ENCODE measurements around the gene FCRLA. TPM values are rescaled to one million over a fixed set of nuclear protein-coding genes. Genes with fewer than 3 reads are reported as not detected.

Gene FCRLA
- total RNA-seq, 4 donors from 2014 or later: 0.62 TPM; not detected in 3

DNA sequence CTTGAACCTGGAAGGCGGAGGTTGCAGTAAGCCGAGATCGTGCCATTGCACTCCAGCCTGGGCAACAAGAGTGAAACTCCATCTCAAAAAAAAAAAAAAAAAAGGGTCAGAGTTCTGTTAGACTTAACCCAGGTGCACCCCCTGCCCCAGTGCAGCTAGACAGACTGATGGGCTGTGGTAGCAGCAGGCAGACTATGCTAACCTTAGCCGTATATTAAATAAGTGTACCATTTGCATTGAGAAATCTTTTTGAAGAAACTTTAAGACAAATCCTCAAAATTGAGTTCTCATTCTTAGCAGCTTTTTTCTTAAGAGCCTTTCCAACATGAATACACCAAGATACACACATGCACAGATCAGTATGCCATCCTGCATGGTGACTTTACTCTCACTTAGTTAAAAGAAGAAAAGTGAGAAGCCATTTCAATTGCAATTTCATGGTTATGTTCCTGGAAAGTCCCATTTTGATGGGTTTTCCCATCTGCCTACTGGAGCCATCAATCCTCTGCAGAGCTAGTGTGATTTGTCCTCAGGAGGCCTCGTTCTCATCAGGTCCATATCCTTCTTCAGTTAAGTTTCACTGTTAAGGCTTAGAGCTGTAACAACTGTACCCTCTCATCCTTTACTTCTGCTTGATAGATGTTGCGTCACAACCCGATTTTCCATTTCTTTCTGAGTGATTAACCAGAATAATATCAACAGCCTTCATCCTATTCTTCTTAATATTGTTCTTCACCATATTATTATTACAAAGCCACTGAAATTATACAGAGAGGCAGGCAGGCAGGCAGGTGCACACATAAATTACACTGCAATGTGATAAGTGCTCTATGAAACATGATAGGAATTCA is 21.6 kb downstream of the FCRLA start:
- intact Hi-C loops (cut with DNase I): no loop called here
- no peak for DNase-seq
- no peaks in the 10 kb centered on the region for H3K9me3 ChIP-seq
- TF ChIP-seq POLR2A (IDR thresholded peaks at IDR 0.05): no peak
- TF ChIP-seq, protein P1, sequence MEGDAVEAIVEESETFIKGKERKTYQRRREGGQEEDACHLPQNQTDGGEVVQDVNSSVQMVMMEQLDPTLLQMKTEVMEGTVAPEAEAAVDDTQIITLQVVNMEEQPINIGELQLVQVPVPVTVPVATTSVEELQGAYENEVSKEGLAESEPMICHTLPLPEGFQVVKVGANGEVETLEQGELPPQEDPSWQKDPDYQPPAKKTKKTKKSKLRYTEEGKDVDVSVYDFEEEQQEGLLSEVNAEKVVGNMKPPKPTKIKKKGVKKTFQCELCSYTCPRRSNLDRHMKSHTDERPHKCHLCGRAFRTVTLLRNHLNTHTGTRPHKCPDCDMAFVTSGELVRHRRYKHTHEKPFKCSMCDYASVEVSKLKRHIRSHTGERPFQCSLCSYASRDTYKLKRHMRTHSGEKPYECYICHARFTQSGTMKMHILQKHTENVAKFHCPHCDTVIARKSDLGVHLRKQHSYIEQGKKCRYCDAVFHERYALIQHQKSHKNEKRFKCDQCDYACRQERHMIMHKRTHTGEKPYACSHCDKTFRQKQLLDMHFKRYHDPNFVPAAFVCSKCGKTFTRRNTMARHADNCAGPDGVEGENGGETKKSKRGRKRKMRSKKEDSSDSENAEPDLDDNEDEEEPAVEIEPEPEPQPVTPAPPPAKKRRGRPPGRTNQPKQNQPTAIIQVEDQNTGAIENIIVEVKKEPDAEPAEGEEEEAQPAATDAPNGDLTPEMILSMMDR (IDR thresholded peaks at IDR 0.05): no peak
- no peaks in the 10 kb centered on the region for H3K36me3 ChIP-seq
- peaks cover 0 to 6% (median 0%) of the 10 kb centered on the region in 4 donors for H3K27me3 ChIP-seq
- H3K27ac ChIP-seq: no peak overlapping the region
- 64 to 78% methylated on average over 4 to 5 of the region's 7 CpGs for WGBS, 2 donors
- no peak overlapping the region for H3K4me3 ChIP-seq
- peaks cover 5 to 39% (median 5%) of the 10 kb centered on the region in 3 donors for H3K4me1 ChIP-seq

DNA sequence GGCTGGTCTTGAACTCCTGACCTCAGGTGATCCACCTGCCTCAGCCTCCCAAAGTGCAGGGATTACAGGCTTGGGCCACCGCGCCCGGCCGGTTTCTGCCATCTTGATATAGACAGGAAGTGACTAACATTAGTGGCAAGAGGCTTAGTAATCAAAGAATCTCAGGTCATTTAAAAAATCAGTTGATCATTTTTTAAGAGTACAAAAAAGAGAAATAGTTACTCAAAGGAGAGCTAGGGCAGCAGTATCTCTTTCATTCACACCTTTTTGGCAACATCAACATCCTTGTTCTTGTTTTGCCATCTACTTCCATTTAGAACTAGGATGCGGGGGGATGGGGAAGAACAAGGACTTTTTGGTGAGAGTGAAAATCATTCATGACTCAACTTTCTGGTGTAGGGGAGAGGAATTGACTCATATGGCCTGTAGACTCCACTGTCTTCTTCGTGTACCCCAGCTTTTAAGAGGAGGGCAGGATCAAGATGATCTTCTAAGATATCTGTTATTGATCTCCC is 23.1 kb downstream of the FCRLA start:
- intact Hi-C loops (cut with DNase I): no loop called here

DNA sequence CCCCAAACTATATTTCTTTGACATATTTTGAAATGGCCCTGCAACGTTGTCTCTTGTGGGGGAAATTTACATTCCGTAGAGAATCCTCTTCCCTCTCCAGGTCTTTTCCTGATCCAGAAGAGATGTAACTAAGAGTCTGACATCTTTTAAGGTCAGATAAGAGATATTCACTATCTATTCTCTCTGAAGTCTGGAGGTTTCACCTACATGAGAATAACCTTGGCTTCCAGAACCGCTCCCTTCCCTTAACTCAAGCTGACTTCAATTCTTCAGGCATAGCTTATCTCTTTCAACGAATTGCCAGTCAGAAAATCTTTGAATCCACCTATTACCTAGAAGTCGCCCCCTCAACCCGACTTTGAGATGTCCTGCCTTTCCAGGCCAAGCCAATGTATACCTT is 24.2 kb downstream of the FCRLA start:
- no peak for TF ChIP-seq POLR2A (IDR thresholded peaks at IDR 0.05)
- TF ChIP-seq, protein P1 (IDR thresholded peaks at IDR 0.05): no peak
- Histone ChIP-seq H3K4me1 (peaks cover 0 to 40% (median 5%) of the 10 kb centered on the region in 3 donors), H3K27me3 (no peaks in the 10 kb centered on the region), H3K27ac (no peak overlapping the region), H3K4me3 (no peak overlapping the region), H3K36me3 (no peaks in the 10 kb centered on the region), H3K9me3 (no peaks in the 10 kb centered on the region)
- WGBS, 2 donors: 77 to 85% methylated on average over 6 of the region's 6 CpGs
- no peak for DNase-seq
- intact Hi-C loops (cut with DNase I): no loop called here

More for the DNA sequence above, 23.1 kb downstream of the FCRLA start:
- no peak overlapping the region for H3K4me3 ChIP-seq
- H3K36me3 ChIP-seq: no peaks in the 10 kb centered on the region
- no peak overlapping the region for H3K27ac ChIP-seq
- no peaks in the 10 kb centered on the region for H3K9me3 ChIP-seq
- TF ChIP-seq, protein P1 (IDR thresholded peaks at IDR 0.05): no peak
- TF ChIP-seq POLR2A (IDR thresholded peaks at IDR 0.05): no peak
- H3K4me1 ChIP-seq: peaks cover 5 to 44% (median 5%) of the 10 kb centered on the region in 3 donors
- no peak for DNase-seq
- WGBS, 2 donors: 36 to 38% methylated on average over 5 to 6 of the region's 6 CpGs
- peaks cover 0 to 2% (median 0%) of the 10 kb centered on the region in 4 donors for H3K27me3 ChIP-seq

DNA sequence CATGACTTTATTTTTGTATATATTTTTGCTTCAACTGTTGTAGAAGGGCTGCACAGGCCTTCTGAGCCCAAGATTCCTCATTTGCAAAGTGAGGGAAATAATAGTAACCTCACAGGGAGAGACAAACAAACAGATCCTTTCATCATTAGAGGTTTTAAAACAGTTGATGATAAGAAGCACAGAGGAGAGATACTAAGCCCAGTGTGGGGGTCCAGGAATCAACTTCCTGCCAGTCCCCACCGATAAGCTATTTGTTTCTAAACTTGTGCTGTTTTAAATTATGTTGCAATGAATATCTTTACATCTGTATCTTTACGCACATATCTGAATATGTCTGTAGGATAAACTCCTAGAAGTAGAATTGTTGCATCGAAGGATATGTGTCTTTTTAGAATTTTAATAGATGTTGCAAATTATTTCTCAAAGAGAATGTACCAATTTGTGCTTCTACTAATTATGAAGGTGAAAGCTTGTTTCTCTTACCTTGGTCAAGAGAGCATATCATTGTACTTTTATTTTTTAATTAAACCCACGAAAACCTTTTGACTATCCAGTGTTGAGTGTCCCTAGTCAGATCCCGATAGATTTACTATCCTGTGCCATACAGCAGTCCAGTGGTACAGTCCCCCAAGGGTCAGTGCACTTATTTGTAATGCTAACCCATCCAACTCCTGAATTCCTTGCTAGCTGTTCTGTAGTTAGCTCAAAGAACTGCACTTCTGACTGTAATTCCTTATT is 25.1 kb downstream of the FCRLA start:
- Histone ChIP-seq H3K27me3 (no peaks in the 10 kb centered on the region), H3K27ac (no peak overlapping the region), H3K36me3 (no peaks in the 10 kb centered on the region), H3K4me3 (no peak overlapping the region), H3K9me3 (no peaks in the 10 kb centered on the region), H3K4me1 (peaks cover 0 to 44% (median 4%) of the 10 kb centered on the region in 3 donors)
- no peak for DNase-seq
- TF ChIP-seq, protein P1 (IDR thresholded peaks at IDR 0.05): no peak
- TF ChIP-seq POLR2A (IDR thresholded peaks at IDR 0.05): no peak
- intact Hi-C loops (cut with DNase I): no loop called here
- 73 to 86% methylated on average over 5 of the region's 5 CpGs for WGBS, 2 donors

DNA sequence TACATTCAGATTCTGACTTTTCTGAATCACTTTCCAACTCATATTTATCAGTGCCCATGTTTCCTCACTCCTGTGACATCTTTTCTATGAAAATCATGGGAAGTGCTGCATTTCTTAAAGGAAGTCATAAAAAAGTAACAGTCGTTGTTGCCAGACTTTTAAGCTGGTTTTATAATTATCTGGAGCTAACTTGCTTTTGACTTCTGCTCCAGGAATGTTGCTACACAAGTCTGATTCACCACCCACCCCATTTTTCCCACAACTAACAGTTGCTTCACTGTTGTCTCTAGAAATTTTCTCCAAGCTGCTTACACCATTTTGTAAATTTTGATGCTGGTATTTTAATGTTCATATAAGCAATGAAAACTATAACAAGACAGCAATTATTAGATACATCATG is 26.5 kb downstream of the FCRLA start:
- Histone ChIP-seq H3K27me3 (no peaks in the 10 kb centered on the region), H3K36me3 (no peaks in the 10 kb centered on the region), H3K4me3 (no peak overlapping the region), H3K9me3 (no peaks in the 10 kb centered on the region), H3K4me1 (peaks cover 0 to 36% (median 4%) of the 10 kb centered on the region in 3 donors), H3K27ac (no peak overlapping the region)
- DNase-seq: no peak
- TF ChIP-seq, protein P1 (IDR thresholded peaks at IDR 0.05): no peak
- TF ChIP-seq POLR2A (IDR thresholded peaks at IDR 0.05): no peak
- WGBS, 2 donors: 4 to 8% methylated on average over 1 of the region's 1 CpG
- intact Hi-C loops (cut with DNase I): no loop called here
